ENCODE results near the gene MEGF8. TPM values are rescaled to one million over a fixed set of nuclear protein-coding genes. Genes with fewer than 3 reads are reported as not detected.

Gene MEGF8
- total and polyA plus RNA-seq, 4 donors, result 1.2 to 13.7 (median 9.4) TPM

- Histone ChIP-seq H3K27ac (ENCODE audit: low read depth in 1 of 2, low read length in 2 of 2) (peak within 1 kb of the TSS in 1 of 2 donors; percentile 50), H3K9me3 (ENCODE audit: control insufficient read depth in 4 of 4, low read length in 3 of 4) (no peaks in the 10 kb centered on the region), H3K4me3 (ENCODE audit: low read depth in 1 of 3, low read length in 3 of 3) (peak within 1 kb of the TSS; percentile 61 to 75 (median 67)), H3K4me1 (ENCODE audit: control insufficient read depth in 4 of 4, insufficient read depth in 4 of 4, low read length in 3 of 4) (peaks cover 2 to 22% (median 7%) of the 10 kb centered on the region in 4 donors), H3K27me3 (ENCODE audit: control insufficient read depth in 4 of 4, insufficient read depth in 4 of 4, low read length in 3 of 4) (no peaks in the 10 kb centered on the region), H3K36me3 (ENCODE audit: control insufficient read depth in 4 of 4, insufficient read depth in 3 of 4, low read depth in 1 of 4, low read length in 3 of 4) (no peaks in the 10 kb centered on the region), H3K9ac (ENCODE audit: low read depth in 1 of 2, low read length in 2 of 2) (no peak within 1 kb of the TSS)
- peak; percentile 68 for DNase-seq (ENCODE audit: low spot score)
- TF ChIP-seq ZBTB33 (IDR thresholded peaks at IDR 0.05), result no peak
- TF ChIP-seq NR2F2 (IDR thresholded peaks at IDR 0.05), result no peak
- TF ChIP-seq FOXA1 (IDR thresholded peaks at IDR 0.05), result no peak
- TF ChIP-seq RXRA (IDR thresholded peaks at IDR 0.05), result no peak
- no peak for TF ChIP-seq CTCF (IDR thresholded peaks at IDR 0.05; ENCODE audit: low read depth, low read length, missing input control)
- TF ChIP-seq MAX (IDR thresholded peaks at IDR 0.05), result no peak
- no peak for TF ChIP-seq SP1 (IDR thresholded peaks at IDR 0.05)
- TF ChIP-seq ATF3 (IDR thresholded peaks at IDR 0.05), result no peak
- no peak for TF ChIP-seq JUND (IDR thresholded peaks at IDR 0.05)
- no peak for TF ChIP-seq REST (IDR thresholded peaks at IDR 0.05)
- TF ChIP-seq FOXA2 (IDR thresholded peaks at IDR 0.05), result no peak
- TF ChIP-seq RAD21 (IDR thresholded peaks at IDR 0.05), result no peak
- no peak for TF ChIP-seq TAF1 (conservative IDR thresholded peaks at IDR 0.05)
- no peak for TF ChIP-seq EGR1 (IDR thresholded peaks at IDR 0.05; ENCODE audit: low read depth in 2 of 2)
- no peak for TF ChIP-seq HNF4G (IDR thresholded peaks at IDR 0.05)
- no peak for TF ChIP-seq GABPA (IDR thresholded peaks at IDR 0.05 in 1 of 2, conservative IDR thresholded peaks at IDR 0.05 in 1 of 2)
- no peak for TF ChIP-seq HNF4A (conservative IDR thresholded peaks at IDR 0.05)
- WGBS, result 21% methylated on average over 21 of the region's 21 CpGs
Observed at GRCh38 chr19:42301646-42302203, 23.7 kb upstream of the MEGF8 start, which contains the start of gene PRR19. TSS of gene PRR19 (plus strand) at chr19:42302132. CDS start at chr19:42309585, 7,453 bp downstream.

All from liver (tissue), 9 donors.